ENCODE data around the gene FERMT3. TPM values are rescaled to one million over a fixed set of nuclear protein-coding genes. Genes with fewer than 3 reads are reported as not detected.

Gene FERMT3
- total and polyA plus RNA-seq, 2 donors (not counting 1 experiment from before 2014, with no cell fraction given), result 1.9 to 3.6 TPM

DNA sequence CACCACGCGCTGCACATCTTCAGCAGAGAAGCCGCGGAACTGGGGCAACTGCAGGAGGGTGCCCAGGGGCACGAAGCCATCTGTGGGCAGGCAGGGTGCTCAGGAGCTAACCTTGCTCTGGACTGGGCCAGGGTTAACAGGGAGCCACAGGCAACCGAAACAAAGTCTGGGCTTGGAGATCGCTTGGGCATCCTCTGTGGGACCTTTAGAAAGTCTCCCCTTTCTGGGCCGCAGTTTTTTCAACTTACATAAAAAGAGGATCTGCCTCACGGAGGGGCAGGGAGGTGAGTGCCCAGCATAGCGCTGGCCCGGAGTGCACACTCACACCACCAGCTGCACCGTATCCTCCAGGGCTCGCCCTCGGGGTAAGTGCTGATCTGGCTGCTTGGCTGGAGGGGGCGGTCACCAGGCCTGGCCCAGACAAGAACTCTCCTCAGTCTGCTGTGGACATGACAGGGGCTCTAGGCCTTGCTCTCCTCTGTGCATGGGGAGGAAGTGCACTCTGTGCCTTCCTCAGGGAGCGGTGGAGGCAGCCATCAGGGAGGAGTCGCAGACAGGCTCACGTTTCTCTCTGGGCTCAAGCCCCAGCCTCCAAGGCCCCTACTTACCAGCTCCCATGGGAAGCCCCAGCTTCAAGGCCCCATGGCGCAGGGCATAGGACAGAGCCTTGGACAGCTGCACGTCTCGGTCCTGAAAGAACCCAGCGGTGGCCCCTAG, 18.5 kb downstream of the FERMT3 start:
- H3K4me3 ChIP-seq (replicated peaks in 1 of 4; ENCODE audit: control extremely low read depth in 1 of 4, insufficient read depth in 1 of 4, low read depth in 3 of 4, low read length in 4 of 4), result peak overlapping the region; percentile 81 to 90 (median 88)
- DNase-seq (ENCODE audit: low read depth in 2 of 2), result no peak
- TF ChIP-seq EZH2 (IDR thresholded peaks at IDR 0.05; ENCODE audit: low read length, missing control alignments), result no peak
- TF ChIP-seq, protein P1, sequence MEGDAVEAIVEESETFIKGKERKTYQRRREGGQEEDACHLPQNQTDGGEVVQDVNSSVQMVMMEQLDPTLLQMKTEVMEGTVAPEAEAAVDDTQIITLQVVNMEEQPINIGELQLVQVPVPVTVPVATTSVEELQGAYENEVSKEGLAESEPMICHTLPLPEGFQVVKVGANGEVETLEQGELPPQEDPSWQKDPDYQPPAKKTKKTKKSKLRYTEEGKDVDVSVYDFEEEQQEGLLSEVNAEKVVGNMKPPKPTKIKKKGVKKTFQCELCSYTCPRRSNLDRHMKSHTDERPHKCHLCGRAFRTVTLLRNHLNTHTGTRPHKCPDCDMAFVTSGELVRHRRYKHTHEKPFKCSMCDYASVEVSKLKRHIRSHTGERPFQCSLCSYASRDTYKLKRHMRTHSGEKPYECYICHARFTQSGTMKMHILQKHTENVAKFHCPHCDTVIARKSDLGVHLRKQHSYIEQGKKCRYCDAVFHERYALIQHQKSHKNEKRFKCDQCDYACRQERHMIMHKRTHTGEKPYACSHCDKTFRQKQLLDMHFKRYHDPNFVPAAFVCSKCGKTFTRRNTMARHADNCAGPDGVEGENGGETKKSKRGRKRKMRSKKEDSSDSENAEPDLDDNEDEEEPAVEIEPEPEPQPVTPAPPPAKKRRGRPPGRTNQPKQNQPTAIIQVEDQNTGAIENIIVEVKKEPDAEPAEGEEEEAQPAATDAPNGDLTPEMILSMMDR (conservative IDR thresholded peaks at IDR 0.05 in 1 of 2, IDR thresholded peaks at IDR 0.05 in 1 of 2; ENCODE audit: low read depth in 1 of 2, low read length in 2 of 2), result no peak
- no peak overlapping the region for H2AFZ ChIP-seq (ENCODE audit: low read length)
- H3K27me3 ChIP-seq (ENCODE audit: control insufficient read depth, insufficient read depth, low read length), result no peaks in the 10 kb centered on the region
- H4K20me1 ChIP-seq (ENCODE audit: control insufficient read depth, extremely low read depth, insufficient read depth, low read length), result no peaks in the 10 kb centered on the region
- H3K36me3 ChIP-seq (ENCODE audit: control insufficient read depth, insufficient read depth, low read length), result peaks cover 14% of the 10 kb centered on the region
- H3K9ac ChIP-seq (ENCODE audit: insufficient read depth, low read length), result no peak overlapping the region
- peak overlapping the region; percentile 68 for H3K27ac ChIP-seq (ENCODE audit: insufficient read depth, low read length)
- H3K4me1 ChIP-seq (ENCODE audit: control insufficient read depth, extremely low read depth, insufficient read depth, low read length), result peaks cover 8% of the 10 kb centered on the region
- H3K79me2 ChIP-seq (ENCODE audit: control insufficient read depth, insufficient read depth, low read length), result peaks cover 8% of the 10 kb centered on the region
- no peaks in the 10 kb centered on the region for H3K9me3 ChIP-seq (ENCODE audit: control insufficient read depth, insufficient read depth, low read depth, low read length)
- H3K4me2 ChIP-seq (ENCODE audit: extremely low read depth, insufficient read depth, low read length), result peak overlapping the region; percentile 95

DNA sequence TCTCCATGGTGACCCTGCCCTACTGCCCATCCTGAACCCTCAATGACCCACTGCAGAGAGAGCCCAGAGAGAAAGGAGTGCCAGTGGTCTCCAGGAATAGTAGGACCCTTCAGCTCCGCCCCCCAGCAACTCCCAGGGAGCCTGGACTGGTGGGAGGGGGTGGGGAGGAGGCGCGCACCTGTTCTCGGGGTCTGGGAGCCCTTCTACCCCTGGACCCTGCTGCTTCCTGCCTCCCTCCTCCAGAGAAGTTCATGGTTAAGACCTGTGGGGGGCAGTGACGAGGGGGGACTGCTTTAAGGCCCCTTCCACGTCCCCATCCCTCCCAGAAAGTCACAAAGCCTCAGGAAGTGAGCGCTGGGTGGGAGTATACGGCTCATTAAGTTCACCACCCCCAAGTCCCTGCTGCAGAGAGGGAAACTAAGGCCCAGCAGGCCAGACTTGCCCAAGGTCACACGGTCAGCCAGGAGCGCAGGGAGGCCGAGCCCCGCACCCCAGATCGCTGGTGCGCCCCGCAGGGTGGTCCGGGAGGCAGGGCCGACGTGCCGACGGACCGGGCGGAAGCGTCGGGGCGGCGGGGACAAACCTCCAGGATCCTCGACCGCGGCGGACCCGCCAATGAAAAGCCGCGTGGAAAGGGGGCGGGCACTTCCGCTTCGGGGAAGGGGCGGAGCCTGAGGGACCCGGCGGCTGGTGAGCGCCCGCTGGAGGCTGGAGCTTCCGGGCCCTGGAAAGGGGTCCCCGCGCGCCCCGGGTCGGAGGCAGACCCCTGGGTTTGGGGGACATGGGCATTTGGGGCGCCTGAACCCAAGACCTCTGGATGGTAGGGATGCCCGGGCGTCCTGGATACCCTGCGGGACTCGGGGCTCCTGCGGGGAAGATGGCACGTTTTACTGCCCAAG, 19.3 kb downstream of the FERMT3 start, which contains the start of the genes NUDT22 and TRPT1:
NUDT22 (plus strand) TSS at position 667 of the 899 bp plus-strand sequence. CDS start 379 bp downstream, outside the sequence.
TRPT1 (minus strand) TSS at position 579 of the 899 bp plus-strand sequence; CDS start at position 253, 326 bp downstream.
- Histone ChIP-seq H3K27ac (ENCODE audit: insufficient read depth, low read length) (peak within 1 kb of the TSS; percentile 68), H3K4me3 (replicated peaks in 1 of 4; ENCODE audit: control extremely low read depth in 1 of 4, insufficient read depth in 1 of 4, low read depth in 3 of 4, low read length in 4 of 4) (peak within 1 kb of the TSS; percentile 81 to 90 (median 88)), H3K27me3 (ENCODE audit: control insufficient read depth, insufficient read depth, low read length) (no peaks in the 10 kb centered on the region), H3K36me3 (ENCODE audit: control insufficient read depth, insufficient read depth, low read length) (peaks cover 9% of the 10 kb centered on the region), H3K4me2 (ENCODE audit: extremely low read depth, insufficient read depth, low read length) (peak within 1 kb of the TSS; percentile 95), H2AFZ (ENCODE audit: low read length) (peak within 1 kb of the TSS; percentile 76), H4K20me1 (ENCODE audit: control insufficient read depth, extremely low read depth, insufficient read depth, low read length) (no peaks in the 10 kb centered on the region), H3K79me2 (ENCODE audit: control insufficient read depth, insufficient read depth, low read length) (peaks cover 8% of the 10 kb centered on the region), H3K9me3 (ENCODE audit: control insufficient read depth, insufficient read depth, low read depth, low read length) (no peaks in the 10 kb centered on the region), H3K9ac (ENCODE audit: insufficient read depth, low read length) (peak within 1 kb of the TSS; percentile 76), H3K4me1 (ENCODE audit: control insufficient read depth, extremely low read depth, insufficient read depth, low read length) (peaks cover 8% of the 10 kb centered on the region)
- DNase-seq (ENCODE audit: low read depth in 2 of 2), result peak; percentile 71 to 72
- TF ChIP-seq, protein P1 (conservative IDR thresholded peaks at IDR 0.05 in 1 of 2, IDR thresholded peaks at IDR 0.05 in 1 of 2; ENCODE audit: low read depth in 1 of 2, low read length in 2 of 2), result peak; percentile 24 to 28
- no peak for TF ChIP-seq EZH2 (IDR thresholded peaks at IDR 0.05; ENCODE audit: low read length, missing control alignments)

All from fibroblast of lung (primary cell).